OCI-LY1 (cell line): ENCODE results near the gene CNOT8.

Experiments used
- EZH2 ChIP-seq: fragments of 200-600 bp; sonication (generic), shearing (Covaris generic); IDR thresholded peaks from 2 replicates; pipeline ENCODE4 v1.8.0; 2017; ENCODE audit warnings: borderline replicate concordance, mixed run types, mild to moderate bottlenecking, antibody characterized with exemption, low read length, moderate library complexity, mixed read lengths
- TF ChIP-seq, protein P1 (sequence below): fragments of 200-600 bp; sonication (generic), shearing (Covaris generic); IDR thresholded peaks from 2 replicates; pipeline ENCODE4 v1.5.1; 2017; ENCODE audit warnings: mild to moderate bottlenecking, antibody characterized with exemption, low read length, moderate library complexity, mixed read lengths

- TF ChIP-seq, protein P1, sequence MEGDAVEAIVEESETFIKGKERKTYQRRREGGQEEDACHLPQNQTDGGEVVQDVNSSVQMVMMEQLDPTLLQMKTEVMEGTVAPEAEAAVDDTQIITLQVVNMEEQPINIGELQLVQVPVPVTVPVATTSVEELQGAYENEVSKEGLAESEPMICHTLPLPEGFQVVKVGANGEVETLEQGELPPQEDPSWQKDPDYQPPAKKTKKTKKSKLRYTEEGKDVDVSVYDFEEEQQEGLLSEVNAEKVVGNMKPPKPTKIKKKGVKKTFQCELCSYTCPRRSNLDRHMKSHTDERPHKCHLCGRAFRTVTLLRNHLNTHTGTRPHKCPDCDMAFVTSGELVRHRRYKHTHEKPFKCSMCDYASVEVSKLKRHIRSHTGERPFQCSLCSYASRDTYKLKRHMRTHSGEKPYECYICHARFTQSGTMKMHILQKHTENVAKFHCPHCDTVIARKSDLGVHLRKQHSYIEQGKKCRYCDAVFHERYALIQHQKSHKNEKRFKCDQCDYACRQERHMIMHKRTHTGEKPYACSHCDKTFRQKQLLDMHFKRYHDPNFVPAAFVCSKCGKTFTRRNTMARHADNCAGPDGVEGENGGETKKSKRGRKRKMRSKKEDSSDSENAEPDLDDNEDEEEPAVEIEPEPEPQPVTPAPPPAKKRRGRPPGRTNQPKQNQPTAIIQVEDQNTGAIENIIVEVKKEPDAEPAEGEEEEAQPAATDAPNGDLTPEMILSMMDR: no peak
- TF ChIP-seq EZH2: no peak
These were observed 26.0 kb downstream of the CNOT8 start for GRCh38 chr5:154884424-154884823.
